A673 (cell line): ENCODE results near the gene OR2AE1.

Source experiments
- EZH2 ChIP-seq: fragments of 200-600 bp; sonication (generic); IDR thresholded peaks from 2 replicates; pipeline ENCODE4 v1.6.1; 2017; ENCODE audit warnings: borderline replicate concordance, low read depth, mild to moderate bottlenecking, mixed read lengths, antibody characterized with exemption, low read length; ENCODE audit not compliant: poor library complexity, severe bottlenecking
- TF ChIP-seq, protein P1 (sequence below): fragments of 300-800, 200-600 bp; sonication (generic); conservative IDR thresholded peaks from 2 replicates; pipeline ENCODE4 v1.5.1; 2017; ENCODE audit warnings: low read depth, mild to moderate bottlenecking, antibody characterized with exemption, low read length, moderate library complexity, mixed read lengths

DNA sequence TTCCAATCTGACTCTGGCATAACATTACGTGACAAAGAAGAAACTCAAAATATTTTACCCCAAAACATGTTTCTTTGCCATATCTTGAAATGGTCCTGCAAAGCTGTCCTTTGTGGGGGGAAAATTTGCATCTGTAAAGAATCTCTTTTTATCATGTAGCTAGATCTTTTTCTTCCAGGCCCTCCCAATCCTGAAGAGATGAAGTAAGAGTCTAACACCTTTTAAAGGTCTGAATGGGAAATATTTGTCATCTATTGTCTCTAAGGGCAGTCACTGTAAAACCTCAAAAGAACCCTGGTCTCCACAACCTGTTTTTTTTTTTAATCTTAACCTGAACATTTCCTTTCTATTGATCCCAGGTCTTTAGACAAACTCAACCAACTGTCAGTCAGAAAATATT is 8.6 kb downstream of the OR2AE1 start:
- TF ChIP-seq EZH2 = no peak
- TF ChIP-seq, protein P1, sequence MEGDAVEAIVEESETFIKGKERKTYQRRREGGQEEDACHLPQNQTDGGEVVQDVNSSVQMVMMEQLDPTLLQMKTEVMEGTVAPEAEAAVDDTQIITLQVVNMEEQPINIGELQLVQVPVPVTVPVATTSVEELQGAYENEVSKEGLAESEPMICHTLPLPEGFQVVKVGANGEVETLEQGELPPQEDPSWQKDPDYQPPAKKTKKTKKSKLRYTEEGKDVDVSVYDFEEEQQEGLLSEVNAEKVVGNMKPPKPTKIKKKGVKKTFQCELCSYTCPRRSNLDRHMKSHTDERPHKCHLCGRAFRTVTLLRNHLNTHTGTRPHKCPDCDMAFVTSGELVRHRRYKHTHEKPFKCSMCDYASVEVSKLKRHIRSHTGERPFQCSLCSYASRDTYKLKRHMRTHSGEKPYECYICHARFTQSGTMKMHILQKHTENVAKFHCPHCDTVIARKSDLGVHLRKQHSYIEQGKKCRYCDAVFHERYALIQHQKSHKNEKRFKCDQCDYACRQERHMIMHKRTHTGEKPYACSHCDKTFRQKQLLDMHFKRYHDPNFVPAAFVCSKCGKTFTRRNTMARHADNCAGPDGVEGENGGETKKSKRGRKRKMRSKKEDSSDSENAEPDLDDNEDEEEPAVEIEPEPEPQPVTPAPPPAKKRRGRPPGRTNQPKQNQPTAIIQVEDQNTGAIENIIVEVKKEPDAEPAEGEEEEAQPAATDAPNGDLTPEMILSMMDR = no peak
